H1 (cell line): ENCODE results near the gene AAK1. TPM values are rescaled to one million over a fixed set of nuclear protein-coding genes. Genes with fewer than 3 reads are reported as not detected.

Experiments
- CTCF ChIA-PET: fragments of 300-600 bp; sonication (Branson Sonifier 250); formaldehyde crosslinking; loops from one replicate; lab custom pipeline; 2021; ENCODE audit not compliant: partially characterized antibody; lab: Charles Lee
- POLR2A ChIA-PET: fragments of 300-600 bp; sonication (Branson Sonifier 250); formaldehyde crosslinking; loops from one replicate; lab custom pipeline; 2021; ENCODE audit warnings: inconsistent platforms; ENCODE audit not compliant: partially characterized antibody; lab: Charles Lee
- DNase-seq, 2 experiments: peaks; one replicate each; pipeline versions ENCODE4 v3.0.0 to v3.0.0-alpha.2; 2010 to 2022; ENCODE audit warnings: low spot score in 2 of 2, low read depth in 1 of 2, mixed read lengths in 1 of 2
- FAIRE-seq: peaks from 2 replicates; lab custom pipeline; 2011; peaks lifted over from hg19 to GRCh38; lab: Jason Lieb, UNC
- H2AFZ ChIP-seq: 2 replicates; pipeline ENCODE4 v1.8.1; 2012; ENCODE audit warnings: low read length, inconsistent platforms
- H2AK5ac ChIP-seq: 2 replicates; pipeline ENCODE4 v1.6.1; 2013; ENCODE audit warnings: low read depth, low read length
- H2BK120ac ChIP-seq: replicated peaks from 2 replicates; pipeline ENCODE3; 2013; ENCODE audit warnings: low read depth, low read length, inconsistent platforms
- H2BK12ac ChIP-seq: 2 replicates; pipeline ENCODE4 v1.6.1; 2013; ENCODE audit warnings: low read depth, low read length
- H2BK15ac ChIP-seq: 2 replicates; pipeline ENCODE4 v1.6.1; 2013; ENCODE audit warnings: low read length
- H2BK20ac ChIP-seq: 2 replicates; pipeline ENCODE4 v1.6.1; 2013; ENCODE audit warnings: low read length
- H2BK5ac ChIP-seq: 2 replicates; pipeline ENCODE4 v1.6.1; 2013; ENCODE audit warnings: low read depth, low read length
- H3K14ac ChIP-seq: 2 replicates; pipeline ENCODE4 v1.6.1; 2013; ENCODE audit warnings: inconsistent platforms; ENCODE audit not compliant: insufficient read length
- H3K18ac ChIP-seq: 2 replicates; pipeline ENCODE4 v1.6.1; 2013; ENCODE audit warnings: low read length; ENCODE audit errors: extremely low read depth
- H3K23ac ChIP-seq: 2 replicates; pipeline ENCODE4 v1.6.1; 2013; ENCODE audit warnings: inconsistent platforms; ENCODE audit not compliant: insufficient read length
- H3K23me2 ChIP-seq: 2 replicates; pipeline ENCODE4 v1.6.1; 2013; ENCODE audit warnings: low read depth, low read length
- H3K27ac ChIP-seq: 2 replicates; pipeline ENCODE4 v1.6.1; 2011; ENCODE audit warnings: low read depth, low read length, inconsistent platforms
- H3K27me3 ChIP-seq, 4 experiments: replicated peaks in 1 of 4; 1 replicate in 1 of 4; 2 replicates in 3 of 4; pipeline versions ENCODE4 v1.6.1 to v1.8.1; 2011 to 2013; ENCODE audit warnings: low read length in 3 of 4, mild to moderate bottlenecking in 3 of 4, inconsistent platforms in 2 of 4, mixed read lengths in 2 of 4, moderate library complexity in 1 of 4; ENCODE audit not compliant: control insufficient read depth in 3 of 4, insufficient read depth in 3 of 4; ENCODE audit errors: extremely low read depth in 1 of 4
- H3K36me3 ChIP-seq, 4 experiments: 2 replicates each; pipeline versions ENCODE4 v1.6.1 to v1.8.1; 2011 to 2013; ENCODE audit warnings: mild to moderate bottlenecking in 4 of 4, low read length in 3 of 4, moderate library complexity in 2 of 4, control low read depth in 1 of 4, inconsistent platforms in 1 of 4; ENCODE audit not compliant: insufficient read depth in 4 of 4, control insufficient read depth in 2 of 4
- H3K4ac ChIP-seq: replicated peaks from 2 replicates; pipeline ENCODE3; 2013; ENCODE audit warnings: low read length, low read depth, mixed read lengths, inconsistent platforms; ENCODE audit not compliant: insufficient read length
- H3K4me1 ChIP-seq, 4 experiments: replicated peaks in 1 of 4; 1 replicate in 1 of 4; 2 replicates in 3 of 4; pipeline versions ENCODE4 v1.6.1 to v1.8.1; 2011 to 2013; ENCODE audit warnings: low read length in 3 of 4, inconsistent platforms in 2 of 4, mixed read lengths in 1 of 4; ENCODE audit not compliant: insufficient read depth in 4 of 4, control insufficient read depth in 3 of 4
- H3K4me2 ChIP-seq, 2 experiments: 2 replicates each; pipeline versions ENCODE4 v1.6.1 to v1.8.1; 2011 to 2013; ENCODE audit warnings: low read depth in 2 of 2, low read length in 2 of 2, control low read depth in 1 of 2, inconsistent platforms in 1 of 2, mild to moderate bottlenecking in 1 of 2; ENCODE audit not compliant: insufficient read depth in 1 of 2
- H3K4me3 ChIP-seq, 4 experiments: fragments of 200-600, 300-600 bp in 1 of 4; sonication (generic), shearing (Covaris generic), sonication (Bioruptor Twin) in 1 of 4; 2 replicates each; pipeline versions ENCODE4 v1.5.1 to v1.8.1; 2011 to 2016; ENCODE audit warnings: low read length in 4 of 4, low read depth in 3 of 4, control low read depth in 2 of 4, inconsistent platforms in 2 of 4, mild to moderate bottlenecking in 2 of 4, mixed read lengths in 1 of 4, moderate library complexity in 1 of 4; ENCODE audit not compliant: insufficient read depth in 2 of 4; ENCODE audit errors: extremely low read depth in 1 of 4
- H3K56ac ChIP-seq: replicated peaks from 2 replicates; pipeline ENCODE3; 2013; ENCODE audit warnings: low read depth, mild to moderate bottlenecking, mixed read lengths, low read length, inconsistent platforms; ENCODE audit not compliant: insufficient read length
- H3K79me1 ChIP-seq: 2 replicates; pipeline ENCODE4 v1.6.1; 2013; ENCODE audit warnings: low read depth, low read length, control low read depth
- H3K79me2 ChIP-seq, 2 experiments: 2 replicates each; pipeline versions ENCODE4 v1.6.1 to v1.8.1; 2012 to 2013; ENCODE audit warnings: low read length in 2 of 2, mild to moderate bottlenecking in 2 of 2, inconsistent platforms in 1 of 2; ENCODE audit not compliant: insufficient read depth in 2 of 2, control insufficient read depth in 1 of 2
- H3K9ac ChIP-seq, 4 experiments: replicated peaks in 1 of 4; 1 replicate in 1 of 4; 2 replicates in 3 of 4; pipeline versions ENCODE4 v1.6.1 to v1.8.1; 2011 to 2013; ENCODE audit warnings: low read depth in 3 of 4, low read length in 3 of 4, control low read depth in 2 of 4, mild to moderate bottlenecking in 2 of 4, moderate library complexity in 2 of 4, inconsistent platforms in 1 of 4; ENCODE audit errors: extremely low read depth in 1 of 4
- H3K9me3 ChIP-seq, 2 experiments: 2 replicates each; pipeline versions ENCODE4 v1.6.1 to v1.8.1; 2012 to 2013; ENCODE audit warnings: mild to moderate bottlenecking in 2 of 2, moderate library complexity in 2 of 2, control low read depth in 1 of 2, inconsistent platforms in 1 of 2, low read depth in 1 of 2, low read length in 1 of 2, mixed read lengths in 1 of 2; ENCODE audit not compliant: insufficient read depth in 2 of 2
- H4K20me1 ChIP-seq, 2 experiments: replicated peaks in 1 of 2; 2 replicates each; pipeline versions ENCODE3 to v1.8.1; 2011 to 2013; ENCODE audit warnings: inconsistent platforms in 2 of 2, low read length in 2 of 2, mild to moderate bottlenecking in 1 of 2; ENCODE audit not compliant: insufficient read depth in 2 of 2, control insufficient read depth in 1 of 2
- H4K5ac ChIP-seq: 2 replicates; pipeline ENCODE4 v1.6.1; 2013; ENCODE audit warnings: low read length, low read depth, mixed read lengths, inconsistent platforms; ENCODE audit not compliant: insufficient read length
- H4K8ac ChIP-seq: 2 replicates; pipeline ENCODE4 v1.8.0; 2013; ENCODE audit warnings: mild to moderate bottlenecking, moderate library complexity, low read length, inconsistent platforms; ENCODE audit not compliant: insufficient read depth; ENCODE audit errors: extremely low read depth
- H4K91ac ChIP-seq: replicated peaks from 2 replicates; pipeline ENCODE3; 2013; ENCODE audit warnings: low read length, mixed read lengths, inconsistent platforms; ENCODE audit not compliant: insufficient read length
- E2F6 ChIP-seq: IDR thresholded peaks from 2 replicates; pipeline ENCODE4 v1.6.1; 2012; ENCODE audit warnings: inconsistent platforms
- FOSL1 ChIP-seq: IDR thresholded peaks from 2 replicates; pipeline ENCODE4 v1.6.1; 2011; ENCODE audit warnings: mild to moderate bottlenecking, low read depth, low read length, moderate library complexity; ENCODE audit not compliant: insufficient read depth
- HDAC2 ChIP-seq, 2 experiments: fragments of 300-600 bp in 1 of 2; sonication (generic) in 1 of 2; IDR thresholded peaks; 2 replicates each; pipeline ENCODE4 v1.6.1; 2011 to 2012; ENCODE audit warnings: low read depth in 2 of 2, low read length in 2 of 2, mild to moderate bottlenecking in 2 of 2, moderate library complexity in 2 of 2, borderline replicate concordance in 1 of 2, inconsistent platforms in 1 of 2
- MAX ChIP-seq: IDR thresholded peaks from 2 replicates; pipeline ENCODE4 v1.6.1; 2012; ENCODE audit warnings: inconsistent platforms
- NANOG ChIP-seq: IDR thresholded peaks from 2 replicates; pipeline ENCODE4 v1.6.1; 2011; ENCODE audit warnings: low read length, low read depth, mild to moderate bottlenecking, inconsistent platforms; ENCODE audit not compliant: insufficient read depth, poor library complexity, severe bottlenecking
- NRF1 ChIP-seq: IDR thresholded peaks from 2 replicates; pipeline ENCODE4 v1.6.1; 2011; ENCODE audit warnings: mild to moderate bottlenecking, low read depth, low read length, improper control_type of control experiment
- POLR2AphosphoS5 ChIP-seq: IDR thresholded peaks from 2 replicates; pipeline ENCODE4 v1.6.1; 2011; ENCODE audit warnings: low read depth, low read length
- TCF12 ChIP-seq: IDR thresholded peaks from 2 replicates; pipeline ENCODE4 v1.6.1; 2011; ENCODE audit warnings: low read depth, mild to moderate bottlenecking, low read length
- USF2 ChIP-seq: IDR thresholded peaks from 2 replicates; pipeline ENCODE4 v1.6.1; 2011; ENCODE audit warnings: low read length, improper control_type of control experiment
- YY1 ChIP-seq: IDR thresholded peaks from 2 replicates; pipeline ENCODE4 v1.6.1; 2011; ENCODE audit warnings: low read depth, mild to moderate bottlenecking, low read length
- WGBS, 2 experiments: shearing (Covaris generic) in 1 of 2; methylation state at CpG; one replicate each; pipeline versions ENCODE4 v1.1.6 to v1.1.7; 2013 to 2015; ENCODE audit warnings: low lambda C conversion rate in 2 of 2, mixed read lengths in 2 of 2, inconsistent platforms in 1 of 2, low coverage in 1 of 2, missing lambda C conversion rate in 1 of 2; ENCODE audit not compliant: insufficient replicate concordance in 2 of 2, insufficient coverage in 1 of 2, insufficient read length in 1 of 2; ENCODE audit errors: extremely low coverage in 1 of 2, missing lambda C conversion rate in 1 of 2; 5-methylcytosine and 5-hydroxymethylcytosine counted together
- polyA plus RNA-seq, 7 experiments: library from polyadenylated mRNA; depleted of rRNA in 3 of 7; stranded (reverse) in 5 of 7; unstranded in 2 of 7; fragments of >200 nt in 5 of 7; fragments of 200-250 nt in 2 of 7; gene quantifications; 1 replicate in 5 of 7; 2 replicates in 1 of 7; 4 replicates in 1 of 7; pipeline versions ENCODE4 v1.2.1 to v1.2.3, GENCODE V29; 2011 to 2013; ENCODE audit warnings: missing spikeins in 2 of 7, mixed read lengths in 2 of 7
- total RNA-seq: library from RNA; stranded (reverse); fragmentation: NEBNext Ultra II Directional; extraction: Animal tissue kit (Norgen Biotek cat#: 25700); gene quantifications from 2 replicates; pipeline ENCODE4 v1.2.1, GENCODE V29; 2021

The AAK1 gene
- total and polyA plus RNA-seq, 2 of the 8 experiments (the other 6 are each of a cell fraction or from before 2014, with no cell fraction given) = 10.0 to 40.5 TPM

- 93% methylated on average over 3 of the region's 3 CpGs; no CpG with 5 or more reads in 1 of the 2 experiments for WGBS, 2 experiments
Observed at GRCh38 chr2:69564604-69565003, 78.9 kb downstream of the AAK1 start.

More at GRCh38 chr2:69564604-69565003, 78.9 kb downstream of the AAK1 start:
- DNase-seq (no peak), FAIRE-seq (no peak)
- H3K36me3 ChIP-seq = no peaks in the 10 kb centered on the region
- H2BK20ac ChIP-seq = no peak overlapping the region
- 0 out of 2 replicates have a peak, but pooled peaks cover 2% of the 10 kb centered on the region for H3K79me1 ChIP-seq
- no peak for TF ChIP-seq MAX
- no peak for TF ChIP-seq USF2
- TF ChIP-seq FOSL1 = no peak
- TF ChIP-seq POLR2AphosphoS5 = no peak
- no peak for TF ChIP-seq YY1
- no peak for TF ChIP-seq E2F6
- no peak for TF ChIP-seq HDAC2 (IDR thresholded peaks at IDR 0.05; ENCODE audit: borderline replicate concordance in 1 of 2, low read depth in 2 of 2, low read length in 2 of 2)
- TF ChIP-seq TCF12 = no peak
- TF ChIP-seq NANOG = no peak
- TF ChIP-seq NRF1 = no peak
- no peak overlapping the region for H2AFZ ChIP-seq
- H3K27ac ChIP-seq = no peak overlapping the region
- H3K27me3 ChIP-seq = no peaks in the 10 kb centered on the region
- H2BK5ac ChIP-seq = no peak overlapping the region
- H2AK5ac ChIP-seq = no peak overlapping the region
- peaks cover 0 to 9% of the 10 kb centered on the region in 2 experiments; a peak in 1 of 4 replicates for H3K79me2 ChIP-seq
- H3K18ac ChIP-seq = no peak overlapping the region
- H3K4me2 ChIP-seq = no peak overlapping the region
- no peak overlapping the region for H3K9ac ChIP-seq
- H4K91ac ChIP-seq = no peak overlapping the region
- no peak overlapping the region for H2BK15ac ChIP-seq
- H3K56ac ChIP-seq = no peak overlapping the region
- POLR2A ChIA-PET = interaction anchor here (0.6 to 1.6 kb wide), 2 partner anchors 19 to 21 kb away, joined by 3 read pairs; no protein-coding TSS in a partner anchor
- H3K9me3 ChIP-seq = no peaks in the 10 kb centered on the region
- peaks cover 0 to 5% (median 2%) of the 10 kb centered on the region in 4 experiments; a peak in 2 of 7 replicates for H3K4me1 ChIP-seq
- H3K4ac ChIP-seq = no peak overlapping the region
- no peak overlapping the region for H2BK12ac ChIP-seq
- no peak overlapping the region for H4K8ac ChIP-seq
- no peaks in the 10 kb centered on the region for H4K20me1 ChIP-seq
- H2BK120ac ChIP-seq = no peak overlapping the region
- CTCF ChIA-PET = interaction anchor here (0.6 to 11.5 kb wide), 57 partner anchors 7 to 307 kb away, joined by 3 to 128 read pairs (median 5); partner anchors contain the start of gene AAK1
- H3K14ac ChIP-seq = no peak overlapping the region
- no peaks in the 10 kb centered on the region for H3K23me2 ChIP-seq
- H3K23ac ChIP-seq = no peak overlapping the region
- H3K4me3 ChIP-seq = no peak overlapping the region
- no peak overlapping the region for H4K5ac ChIP-seq
